ENCODE results near the gene BIRC6.

DNA sequence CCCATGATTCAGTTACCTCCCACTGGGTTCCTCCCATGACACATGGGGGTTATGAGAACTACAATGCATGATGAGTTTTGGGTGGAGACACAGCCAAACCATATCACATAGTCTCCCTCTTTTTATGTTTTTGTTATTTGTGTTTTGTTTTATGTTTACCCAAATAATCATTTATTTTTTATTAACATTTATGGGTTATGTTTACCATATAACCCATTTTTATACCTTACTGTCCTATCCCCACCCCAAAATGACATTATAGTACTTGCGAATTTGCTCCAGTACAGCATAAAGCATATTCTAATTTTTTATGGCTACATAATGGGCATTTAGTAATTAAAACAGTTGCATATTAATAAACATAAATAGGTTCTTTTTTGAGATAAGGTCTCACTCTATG is 209.1 kb downstream of the BIRC6 start:
- no peak for TF ChIP-seq CTCF (IDR thresholded peaks at IDR 0.05; ENCODE audit: low read depth, low read length, poor library complexity, severe bottlenecking)
- no peak for TF ChIP-seq EZH2phosphoT487 (IDR thresholded peaks at IDR 0.05; ENCODE audit: borderline replicate concordance, low read length)
